ENCODE results near the gene KRTAP3-1.

Gene KRTAP3-1

GRCh38 chr17:40995116-40995515, 13.8 kb downstream of the KRTAP3-1 start:
- Histone ChIP-seq H3K9ac (ENCODE audit: low read depth, low read length) (no peak overlapping the region), H3K27ac (ENCODE audit: low read length) (no peak overlapping the region), H3K4me1 (ENCODE audit: insufficient read depth, low read length) (no peaks in the 10 kb centered on the region), H3K27me3 (ENCODE audit: insufficient read depth, low read length) (no peaks in the 10 kb centered on the region), H3K9me3 (ENCODE audit: insufficient read depth, low read depth, low read length) (no peaks in the 10 kb centered on the region), H3K4me3 (ENCODE audit: low read length) (no peak overlapping the region), H3K36me3 (ENCODE audit: insufficient read depth, low read depth, low read length) (no peaks in the 10 kb centered on the region)

GRCh38 chr17:40993839-40994238, 15.1 kb downstream of the KRTAP3-1 start, which contains the start of gene KRTAP3-3:
Gene KRTAP3-3, minus strand, starts transcription at chr17:40994164. Its CDS starts 67 bp downstream, at chr17:40994097.
- no peak within 1 kb of the TSS for H3K4me3 ChIP-seq (ENCODE audit: low read length)
- H3K36me3 ChIP-seq (ENCODE audit: insufficient read depth, low read depth, low read length), result no peaks in the 10 kb centered on the region
- H3K9me3 ChIP-seq (ENCODE audit: insufficient read depth, low read depth, low read length), result no peaks in the 10 kb centered on the region
- no peak within 1 kb of the TSS for H3K27ac ChIP-seq (ENCODE audit: low read length)
- H3K9ac ChIP-seq (ENCODE audit: low read depth, low read length), result no peak within 1 kb of the TSS
- no peaks in the 10 kb centered on the region for H3K27me3 ChIP-seq (ENCODE audit: insufficient read depth, low read length)
- H3K4me1 ChIP-seq (ENCODE audit: insufficient read depth, low read length), result no peaks in the 10 kb centered on the region

GRCh38 chr17:40993084-40993483, 15.8 kb downstream of the KRTAP3-1 start:
- H3K9ac ChIP-seq (ENCODE audit: low read depth, low read length), result no peak overlapping the region
- H3K4me3 ChIP-seq (ENCODE audit: low read length), result no peak overlapping the region
- H3K9me3 ChIP-seq (ENCODE audit: insufficient read depth, low read depth, low read length), result no peaks in the 10 kb centered on the region
- no peaks in the 10 kb centered on the region for H3K27me3 ChIP-seq (ENCODE audit: insufficient read depth, low read length)
- no peaks in the 10 kb centered on the region for H3K4me1 ChIP-seq (ENCODE audit: insufficient read depth, low read length)
- no peak overlapping the region for H3K27ac ChIP-seq (ENCODE audit: low read length)
- H3K36me3 ChIP-seq (ENCODE audit: insufficient read depth, low read depth, low read length), result no peaks in the 10 kb centered on the region

GRCh38 chr17:40992666-40993065, 16.3 kb downstream of the KRTAP3-1 start:
- no peaks in the 10 kb centered on the region for H3K36me3 ChIP-seq (ENCODE audit: insufficient read depth, low read depth, low read length)
- H3K9me3 ChIP-seq (ENCODE audit: insufficient read depth, low read depth, low read length), result no peaks in the 10 kb centered on the region
- no peaks in the 10 kb centered on the region for H3K4me1 ChIP-seq (ENCODE audit: insufficient read depth, low read length)
- H3K27ac ChIP-seq (ENCODE audit: low read length), result no peak overlapping the region
- H3K27me3 ChIP-seq (ENCODE audit: insufficient read depth, low read length), result no peaks in the 10 kb centered on the region
- H3K9ac ChIP-seq (ENCODE audit: low read depth, low read length), result no peak overlapping the region
- no peak overlapping the region for H3K4me3 ChIP-seq (ENCODE audit: low read length)

GRCh38 chr17:40986920-40987319, 22.0 kb downstream of the KRTAP3-1 start:
- H3K9me3 ChIP-seq (ENCODE audit: insufficient read depth, low read depth, low read length), result no peaks in the 10 kb centered on the region
- H3K4me3 ChIP-seq (ENCODE audit: low read length), result no peak overlapping the region
- no peaks in the 10 kb centered on the region for H3K27me3 ChIP-seq (ENCODE audit: insufficient read depth, low read length)
- no peaks in the 10 kb centered on the region for H3K4me1 ChIP-seq (ENCODE audit: insufficient read depth, low read length)
- H3K36me3 ChIP-seq (ENCODE audit: insufficient read depth, low read depth, low read length), result no peaks in the 10 kb centered on the region
- no peak overlapping the region for H3K9ac ChIP-seq (ENCODE audit: low read depth, low read length)
- H3K27ac ChIP-seq (ENCODE audit: low read length), result no peak overlapping the region

GRCh38 chr17:40984226-40984625, 24.7 kb downstream of the KRTAP3-1 start, which contains the start of gene KRT40:
Gene KRT40, minus strand, starts transcription at chr17:40984326. Its CDS starts 53 bp downstream, at chr17:40984273.
- Histone ChIP-seq H3K27me3 (ENCODE audit: insufficient read depth, low read length) (no peaks in the 10 kb centered on the region), H3K27ac (ENCODE audit: low read length) (no peak within 1 kb of the TSS), H3K4me1 (ENCODE audit: insufficient read depth, low read length) (no peaks in the 10 kb centered on the region; the same call in 1 of the 2 replicates), H3K9me3 (ENCODE audit: insufficient read depth, low read depth, low read length) (no peaks in the 10 kb centered on the region), H3K36me3 (ENCODE audit: insufficient read depth, low read depth, low read length) (no peaks in the 10 kb centered on the region), H3K9ac (ENCODE audit: low read depth, low read length) (no peak within 1 kb of the TSS), H3K4me3 (ENCODE audit: low read length) (no peak within 1 kb of the TSS)

- Histone ChIP-seq H3K4me1 (ENCODE audit: insufficient read depth, low read length) (no peaks in the 10 kb centered on the region; the same call in 1 of the 2 replicates), H3K27ac (ENCODE audit: low read length) (no peak overlapping the region), H3K9me3 (ENCODE audit: insufficient read depth, low read depth, low read length) (no peaks in the 10 kb centered on the region), H3K4me3 (ENCODE audit: low read length) (no peak overlapping the region), H3K36me3 (ENCODE audit: insufficient read depth, low read depth, low read length) (no peaks in the 10 kb centered on the region), H3K9ac (ENCODE audit: low read depth, low read length) (no peak overlapping the region), H3K27me3 (ENCODE audit: insufficient read depth, low read length) (no peaks in the 10 kb centered on the region)
Measured at GRCh38 chr17:40981115-40981514, 27.8 kb downstream of the KRTAP3-1 start.

- no peaks in the 10 kb centered on the region; the same call in 1 of the 2 replicates for H3K4me1 ChIP-seq (ENCODE audit: insufficient read depth, low read length)
- H3K9me3 ChIP-seq (ENCODE audit: insufficient read depth, low read depth, low read length), result no peaks in the 10 kb centered on the region
- no peak overlapping the region for H3K4me3 ChIP-seq (ENCODE audit: low read length)
- no peaks in the 10 kb centered on the region for H3K27me3 ChIP-seq (ENCODE audit: insufficient read depth, low read length)
- no peak overlapping the region for H3K9ac ChIP-seq (ENCODE audit: low read depth, low read length)
- no peaks in the 10 kb centered on the region for H3K36me3 ChIP-seq (ENCODE audit: insufficient read depth, low read depth, low read length)
- no peak overlapping the region for H3K27ac ChIP-seq (ENCODE audit: low read length)
Measured at GRCh38 chr17:40980596-40980995, 28.3 kb downstream of the KRTAP3-1 start.

GRCh38 chr17:40980117-40980516, 28.8 kb downstream of the KRTAP3-1 start:
- Histone ChIP-seq H3K36me3 (ENCODE audit: insufficient read depth, low read depth, low read length) (no peaks in the 10 kb centered on the region), H3K27me3 (ENCODE audit: insufficient read depth, low read length) (no peaks in the 10 kb centered on the region), H3K4me1 (ENCODE audit: insufficient read depth, low read length) (no peaks in the 10 kb centered on the region; the same call in 1 of the 2 replicates), H3K4me3 (ENCODE audit: low read length) (no peak overlapping the region), H3K9ac (ENCODE audit: low read depth, low read length) (no peak overlapping the region), H3K27ac (ENCODE audit: low read length) (no peak overlapping the region), H3K9me3 (ENCODE audit: insufficient read depth, low read depth, low read length) (no peaks in the 10 kb centered on the region)

- Histone ChIP-seq H3K36me3 (ENCODE audit: insufficient read depth, low read depth, low read length) (no peaks in the 10 kb centered on the region), H3K27me3 (ENCODE audit: insufficient read depth, low read length) (no peaks in the 10 kb centered on the region), H3K27ac (ENCODE audit: low read length) (no peak overlapping the region), H3K9me3 (ENCODE audit: insufficient read depth, low read depth, low read length) (no peaks in the 10 kb centered on the region), H3K4me3 (ENCODE audit: low read length) (no peak overlapping the region), H3K4me1 (ENCODE audit: insufficient read depth, low read length) (no peaks in the 10 kb centered on the region; the same call in 1 of the 2 replicates), H3K9ac (ENCODE audit: low read depth, low read length) (no peak overlapping the region)
Measured at GRCh38 chr17:40978575-40979151, 30.3 kb downstream of the KRTAP3-1 start.

GRCh38 chr17:40975516-40975915, 33.4 kb downstream of the KRTAP3-1 start:
- Histone ChIP-seq H3K9me3 (ENCODE audit: insufficient read depth, low read depth, low read length) (no peaks in the 10 kb centered on the region), H3K4me1 (ENCODE audit: insufficient read depth, low read length) (no peaks in the 10 kb centered on the region; the same call in 1 of the 2 replicates), H3K36me3 (ENCODE audit: insufficient read depth, low read depth, low read length) (no peaks in the 10 kb centered on the region), H3K4me3 (ENCODE audit: low read length) (no peak overlapping the region), H3K27ac (ENCODE audit: low read length) (no peak overlapping the region), H3K9ac (ENCODE audit: low read depth, low read length) (no peak overlapping the region), H3K27me3 (ENCODE audit: insufficient read depth, low read length) (no peaks in the 10 kb centered on the region)

GRCh38 chr17:40974366-40974765, 34.6 kb downstream of the KRTAP3-1 start:
- H3K4me1 ChIP-seq (ENCODE audit: insufficient read depth, low read length), result no peaks in the 10 kb centered on the region
- H3K4me3 ChIP-seq (ENCODE audit: low read length), result no peak overlapping the region
- no peaks in the 10 kb centered on the region for H3K27me3 ChIP-seq (ENCODE audit: insufficient read depth, low read length)
- H3K9me3 ChIP-seq (ENCODE audit: insufficient read depth, low read depth, low read length), result no peaks in the 10 kb centered on the region
- no peak overlapping the region for H3K9ac ChIP-seq (ENCODE audit: low read depth, low read length)
- H3K27ac ChIP-seq (ENCODE audit: low read length), result no peak overlapping the region
- H3K36me3 ChIP-seq (ENCODE audit: insufficient read depth, low read depth, low read length), result no peaks in the 10 kb centered on the region

Data from iPS-20b (cell line).